ENCODE results near the gene TNK2. TPM values are rescaled to one million over a fixed set of nuclear protein-coding genes. Genes with fewer than 3 reads are reported as not detected.

The TNK2 gene
- polyA plus RNA-seq, 3 donors = 35.0 to 45.3 (median 43.8) TPM

DNA sequence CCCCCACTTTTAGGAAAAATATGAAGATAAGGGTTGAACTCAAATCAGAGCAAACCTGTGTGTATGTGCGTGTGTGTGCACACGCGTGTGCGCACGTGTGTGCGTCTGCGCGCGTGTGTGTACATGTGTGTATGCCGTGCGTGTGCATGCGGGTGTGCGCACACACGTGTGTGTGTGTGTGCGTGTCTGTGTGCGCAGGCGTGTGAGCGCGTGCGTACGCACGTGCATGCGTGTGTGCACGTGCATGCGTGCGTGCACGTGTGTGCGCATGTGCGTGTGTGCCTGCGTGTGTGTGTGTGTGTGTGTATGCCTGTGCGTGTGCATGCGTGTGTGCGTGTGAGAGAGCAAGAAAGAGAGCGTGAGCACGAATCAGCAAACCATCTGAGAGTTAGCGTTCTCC is 20.7 kb downstream of the TNK2 start:
- no peak for DNase-seq

DNA sequence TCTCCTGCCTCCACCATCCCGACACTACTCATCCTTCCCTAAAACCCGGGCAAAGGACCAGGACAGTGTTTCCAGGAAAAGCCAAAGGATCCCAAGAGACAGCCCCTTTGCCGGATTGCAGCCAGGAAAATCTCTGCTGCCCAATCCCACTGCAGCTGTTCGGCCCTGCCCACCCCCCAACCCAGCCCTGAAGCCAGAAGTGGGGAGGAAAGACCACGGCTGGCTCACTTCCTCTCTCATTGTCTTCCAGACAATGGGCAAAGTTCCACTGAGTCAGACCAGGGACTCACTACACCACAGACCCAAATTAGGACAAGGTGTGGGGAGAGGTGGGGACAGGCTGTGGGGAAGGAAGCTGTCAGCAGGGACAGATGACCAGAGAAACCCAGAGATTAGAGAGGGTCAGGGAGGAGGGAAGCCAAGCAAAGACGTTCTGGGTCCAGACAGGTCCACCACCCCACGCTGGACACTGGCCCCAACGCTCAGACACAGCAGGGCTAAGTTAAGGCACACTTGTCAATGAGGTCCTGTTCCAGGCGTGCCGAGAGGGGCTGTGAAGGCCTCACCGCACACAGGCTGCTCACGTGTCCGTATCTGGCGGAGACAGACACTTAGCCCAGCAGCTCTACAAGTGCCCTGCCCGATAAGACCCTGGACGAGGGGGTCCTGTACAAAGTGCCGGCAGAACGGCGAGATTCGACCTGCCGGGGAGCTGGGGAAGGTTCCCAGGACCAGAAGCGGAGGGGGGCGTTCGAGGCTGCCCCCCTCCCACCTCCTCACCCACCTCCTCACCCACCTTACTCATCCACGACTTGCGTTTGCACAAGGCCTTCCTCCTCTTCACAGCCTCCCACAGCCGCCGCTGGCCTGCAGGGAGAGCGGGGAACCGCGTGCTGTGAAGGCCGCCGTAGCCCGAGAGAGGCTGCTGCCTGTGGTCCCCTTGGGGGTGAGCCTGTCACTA is 21.9 kb downstream of the TNK2 start:
- DNase-seq = no peak

DNA sequence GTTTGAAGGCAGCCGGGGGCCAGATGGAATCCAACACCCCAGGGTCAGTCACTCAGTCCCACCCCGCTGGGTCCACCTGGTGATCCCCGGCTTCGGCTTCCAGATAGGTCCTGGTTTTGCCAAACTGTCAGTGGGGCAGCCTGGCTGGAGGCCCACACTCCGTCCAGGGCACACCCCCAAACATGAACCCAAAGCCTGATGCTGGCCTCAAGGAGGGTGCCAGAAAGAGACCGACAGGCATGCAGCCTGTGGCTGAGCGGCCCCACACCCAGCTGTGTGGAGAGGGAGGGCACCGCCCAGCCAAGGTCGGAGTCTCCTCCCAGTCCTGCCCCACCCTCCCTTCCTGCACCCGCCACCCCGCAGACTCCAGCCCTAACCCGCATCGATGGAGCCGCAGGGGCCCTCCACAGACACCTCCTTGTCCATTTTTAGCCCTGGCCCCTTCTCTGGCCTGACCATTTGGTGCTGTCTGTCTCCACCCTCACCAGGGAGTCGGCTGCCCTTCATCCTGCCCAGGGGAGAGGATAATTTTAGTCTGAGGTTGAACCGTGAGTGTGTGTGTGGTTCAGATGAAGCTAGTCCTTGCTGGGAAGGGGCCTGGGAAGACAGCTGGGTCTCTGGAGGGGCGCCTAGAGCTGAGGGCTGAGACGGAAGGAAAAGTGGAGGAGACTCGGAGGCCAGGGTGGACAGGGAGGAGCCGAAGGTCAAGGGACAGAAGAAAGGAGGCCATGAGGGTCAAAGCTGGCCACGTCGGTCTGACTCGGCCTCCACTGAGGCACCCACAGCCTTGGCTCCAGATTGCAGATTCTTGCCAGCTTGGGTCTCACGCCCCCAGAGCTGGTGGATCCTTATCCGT is 23.1 kb downstream of the TNK2 start:
- DNase-seq = no peak

- DNase-seq = no peak
Observed at GRCh38 chr3:195884691-195885035, 23.7 kb downstream of the TNK2 start.

GRCh38 chr3:195883801-195884200 is 24.6 kb downstream of the TNK2 start:
- DNase-seq = no peak

- no peak for DNase-seq
Observed at GRCh38 chr3:195883160-195883559, 25.2 kb downstream of the TNK2 start.

DNA sequence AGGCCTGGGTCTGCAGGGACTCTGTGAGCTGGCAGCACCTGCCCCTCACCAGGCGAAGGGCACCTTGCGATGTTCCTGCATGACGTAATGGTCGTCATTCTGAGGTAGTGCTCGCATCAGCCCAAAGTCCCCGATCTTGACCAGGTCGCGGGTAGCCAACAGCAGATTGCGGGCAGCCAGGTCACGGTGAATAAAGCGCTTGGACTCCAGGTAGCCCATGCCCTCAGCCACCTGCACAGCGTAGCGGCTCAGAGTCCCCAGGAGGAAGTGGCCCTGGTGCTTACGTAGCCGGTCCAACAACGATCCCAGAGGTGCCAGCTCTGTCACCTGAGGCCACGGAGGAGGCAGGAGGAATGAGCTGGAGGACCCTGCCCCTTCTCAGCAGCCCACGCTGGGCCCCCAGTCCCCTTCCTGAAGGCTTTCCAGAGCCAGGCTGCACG is 26.3 kb downstream of the TNK2 start:
- no peak for DNase-seq

- no peak for DNase-seq
Observed at GRCh38 chr3:195881276-195881988, 26.9 kb downstream of the TNK2 start.

DNA sequence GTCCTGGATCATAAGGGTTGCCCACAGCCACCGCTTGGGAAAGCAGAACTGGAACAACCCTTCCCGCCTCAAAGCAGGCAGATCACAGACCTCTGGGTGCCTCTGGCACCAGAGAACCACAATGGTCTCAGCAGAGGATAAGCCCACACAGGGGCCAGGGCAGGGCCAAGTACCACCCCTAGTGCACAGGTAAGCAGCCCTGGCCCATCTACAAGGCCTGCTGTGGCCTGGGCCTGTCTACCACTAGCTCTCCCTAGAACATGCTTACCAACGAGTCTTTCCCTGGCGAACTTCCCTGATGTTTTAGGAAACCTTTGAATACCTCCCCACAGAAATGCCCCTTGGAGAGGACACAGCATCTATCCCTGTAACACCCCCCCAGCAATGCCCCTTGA is 28.3 kb downstream of the TNK2 start:
- no peak for DNase-seq

GRCh38 chr3:195879416-195880036 is 28.8 kb downstream of the TNK2 start:
- no peak for DNase-seq

GRCh38 chr3:195878424-195879274 is 29.7 kb downstream of the TNK2 start:
- DNase-seq = no peak

GRCh38 chr3:195877767-195878423 is 30.5 kb downstream of the TNK2 start:
- DNase-seq = no peak

DNA sequence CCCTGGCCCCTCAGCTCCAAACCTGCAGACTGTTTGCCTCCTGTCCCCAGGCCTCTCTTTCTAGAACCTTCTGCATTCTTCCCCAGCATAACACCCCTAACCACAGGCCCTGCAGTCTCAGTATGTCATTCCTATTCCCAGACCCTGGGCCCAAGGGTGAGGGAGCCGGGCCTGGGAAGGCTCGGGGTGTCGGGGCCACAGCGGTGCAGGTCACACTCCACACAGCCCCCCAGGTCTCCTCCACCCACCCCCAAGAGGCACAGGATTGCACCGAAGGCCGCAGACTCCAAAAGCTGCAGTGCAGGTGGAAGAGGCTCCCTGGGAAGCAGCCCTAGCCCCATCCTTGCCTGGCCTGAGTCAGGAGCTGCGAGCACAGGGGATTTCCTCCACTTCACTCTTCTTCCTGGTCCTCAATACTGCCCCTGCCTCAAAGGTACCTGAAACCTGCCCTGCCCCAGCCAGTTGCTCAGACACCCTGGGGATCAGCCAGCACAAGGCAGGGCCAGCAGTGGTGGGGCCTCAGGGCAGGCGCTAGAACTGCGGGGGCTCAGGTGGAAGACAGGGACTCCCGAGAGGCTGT is 31.1 kb downstream of the TNK2 start:
- DNase-seq = no peak

- no peak for DNase-seq
Observed at GRCh38 chr3:195876297-195877064, 31.9 kb downstream of the TNK2 start.

- DNase-seq = no peak
Observed at GRCh38 chr3:195875482-195876236, 32.7 kb downstream of the TNK2 start.

GRCh38 chr3:195873971-195874370 is 34.4 kb downstream of the TNK2 start:
- no peak for DNase-seq

GRCh38 chr3:195873281-195873887 is 35.0 kb downstream of the TNK2 start:
- DNase-seq = no peak

DNA sequence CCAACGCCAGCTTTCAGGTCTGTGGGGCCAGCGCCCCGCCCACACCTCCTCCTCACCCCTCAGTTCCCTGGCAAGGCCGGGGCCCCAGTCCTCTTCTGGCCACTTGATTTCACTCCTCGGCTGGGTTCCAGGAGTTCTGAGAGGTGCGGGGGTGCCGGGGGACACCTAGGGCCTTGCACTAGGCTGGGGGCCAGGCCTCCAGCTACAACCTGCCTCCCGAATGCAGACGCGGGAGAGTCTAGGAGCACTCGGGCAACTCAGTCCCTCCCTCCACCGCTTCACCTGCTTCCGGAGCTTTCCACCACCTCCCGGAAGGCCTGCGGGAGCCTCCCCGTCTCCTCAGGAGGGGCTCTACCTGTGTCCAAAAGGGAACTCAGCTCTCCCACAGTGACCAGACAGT is 35.6 kb downstream of the TNK2 start:
- no peak for DNase-seq
